ENCODE data around the gene TBCC. TPM values are rescaled to one million over a fixed set of nuclear protein-coding genes. Genes with fewer than 3 reads are reported as not detected.
"Not testable (repeated sequence)": the region's sequence is repeated elsewhere in the genome, so short reads cannot be mapped to it uniquely, and the experiment has no call there.

The TBCC gene
- polyA plus RNA-seq, 3 donors = 22.1 to 25.4 (median 22.5) TPM

GRCh38 chr6:42740725-42741124, 5.2 kb downstream of the TBCC start:
- DNase-seq (ENCODE audit: low read depth in 3 of 3, low spot score in 2 of 3) = no peak

- no peak for DNase-seq (ENCODE audit: low read depth in 3 of 3, low spot score in 2 of 3)
These were observed 9.9 kb downstream of the TBCC start for GRCh38 chr6:42735976-42736375.

GRCh38 chr6:42733867-42734481, 11.9 kb downstream of the TBCC start:
- not testable (repeated sequence) for DNase-seq (ENCODE audit: low read depth in 3 of 3, low spot score in 2 of 3)

GRCh38 chr6:42729731-42730130, 16.2 kb downstream of the TBCC start:
- no peak for DNase-seq (ENCODE audit: low read depth in 3 of 3, low spot score in 2 of 3)

GRCh38 chr6:42727627-42728026, 18.3 kb downstream of the TBCC start:
- no peak for DNase-seq (ENCODE audit: low read depth in 3 of 3, low spot score in 2 of 3)

- no peak for DNase-seq (ENCODE audit: low read depth in 3 of 3, low spot score in 2 of 3)
These were observed 18.8 kb downstream of the TBCC start for GRCh38 chr6:42727087-42727611.

- peak in 1 of 3 donors; percentile 76 for DNase-seq (ENCODE audit: low read depth in 3 of 3, low spot score in 2 of 3)
These were observed 19.3 kb downstream of the TBCC start for GRCh38 chr6:42726485-42727086.

- DNase-seq (ENCODE audit: low read depth in 3 of 3, low spot score in 2 of 3) = no peak
These were observed 19.9 kb downstream of the TBCC start for GRCh38 chr6:42726026-42726425.

GRCh38 chr6:42724825-42725224, 21.1 kb downstream of the TBCC start:
- DNase-seq (ENCODE audit: low read depth in 3 of 3, low spot score in 2 of 3) = no peak

- no peak for DNase-seq (ENCODE audit: low read depth in 3 of 3, low spot score in 2 of 3)
These were observed 23.4 kb downstream of the TBCC start, which contains the start of gene PRPH2 for GRCh38 chr6:42722497-42722896. PRPH2 (minus strand) TSS chr6:42722597; CDS start chr6:42722334, 263 bp downstream.

GRCh38 chr6:42720739-42721138, 25.2 kb downstream of the TBCC start:
- DNase-seq (ENCODE audit: low read depth in 3 of 3, low spot score in 2 of 3) = no peak

GRCh38 chr6:42715871-42716270, 30.0 kb downstream of the TBCC start:
- no peak for DNase-seq (ENCODE audit: low read depth in 3 of 3, low spot score in 2 of 3)

GRCh38 chr6:42714098-42714761, 31.7 kb downstream of the TBCC start:
- DNase-seq (ENCODE audit: low read depth in 3 of 3, low spot score in 2 of 3) = no peak

GRCh38 chr6:42711930-42712329, 34.0 kb downstream of the TBCC start:
- DNase-seq (ENCODE audit: low read depth in 3 of 3, low spot score in 2 of 3) = no peak

GRCh38 chr6:42710316-42710715, 35.6 kb downstream of the TBCC start:
- DNase-seq (ENCODE audit: low read depth in 3 of 3, low spot score in 2 of 3) = no peak

GRCh38 chr6:42709871-42710270, 36.0 kb downstream of the TBCC start:
- DNase-seq (ENCODE audit: low read depth in 3 of 3, low spot score in 2 of 3) = no peak

GRCh38 chr6:42708096-42708495, 37.8 kb downstream of the TBCC start:
- no peak for DNase-seq (ENCODE audit: low read depth in 3 of 3, low spot score in 2 of 3)

- DNase-seq (ENCODE audit: low read depth in 3 of 3, low spot score in 2 of 3) = no peak
These were observed 38.3 kb downstream of the TBCC start for GRCh38 chr6:42707595-42707994.

GRCh38 chr6:42704937-42705374, 40.9 kb downstream of the TBCC start:
- DNase-seq (ENCODE audit: low read depth in 3 of 3, low spot score in 2 of 3) = no peak

GRCh38 chr6:42704251-42704936, 41.5 kb downstream of the TBCC start:
- DNase-seq (ENCODE audit: low read depth in 3 of 3, low spot score in 2 of 3) = peak; percentile 27 to 58 (median 27)

- not testable (repeated sequence) for DNase-seq (ENCODE audit: low read depth in 3 of 3, low spot score in 2 of 3)
These were observed 43.1 kb downstream of the TBCC start for GRCh38 chr6:42702786-42703185.
